ENCODE data around the gene CDX1. TPM values are rescaled to one million over a fixed set of nuclear protein-coding genes. Genes with fewer than 3 reads are reported as not detected.

Gene CDX1
- total RNA-seq, 1 experiment from 2014 or later, result 0.22 TPM

GRCh38 chr5:150123542-150123941 is 43.0 kb upstream of the CDX1 start:
- Histone ChIP-seq H3K18ac (ENCODE audit: insufficient read length, low read depth, low read length) (no peak overlapping the region), H3K4ac (ENCODE audit: low read depth, low read length) (no peak overlapping the region), H3T11ph (ENCODE audit: low read length) (no peak overlapping the region), H2BK15ac (ENCODE audit: low read depth, low read length) (no peak overlapping the region), H2BK120ac (ENCODE audit: low read depth, low read length, poor library complexity, severe bottlenecking) (no peak overlapping the region), H2AFZ (ENCODE audit: low read length) (no peak overlapping the region), H3K4me2 (ENCODE audit: insufficient read depth, insufficient read length, low read length) (no peak overlapping the region), H3K23ac (ENCODE audit: insufficient read length, low read depth, low read length) (no peak overlapping the region), H3K27me3 (ENCODE audit: insufficient read depth, low read length) (no peaks in the 10 kb centered on the region), H3K56ac (ENCODE audit: insufficient read length, low read depth, low read length) (no peak overlapping the region), H3K9me3 (ENCODE audit: control insufficient read depth, low read depth, low read length) (no peaks in the 10 kb centered on the region), H4K91ac (ENCODE audit: insufficient read length, low read depth, low read length) (no peak overlapping the region), H2BK20ac (ENCODE audit: low read depth, low read length, poor library complexity, severe bottlenecking) (no peak overlapping the region), H3K27ac (ENCODE audit: insufficient read length, low read depth, low read length) (no peak overlapping the region), H4K8ac (replicated peaks; ENCODE audit: insufficient read length, low read depth, low read length) (no peak overlapping the region), H4K5ac (ENCODE audit: insufficient read length, low read depth, low read length) (no peak overlapping the region), H3K79me2 (ENCODE audit: insufficient read depth, low read length) (no peaks in the 10 kb centered on the region), H2BK12ac (ENCODE audit: insufficient read length, low read depth, low read length) (no peak overlapping the region), H3K4me1 (ENCODE audit: insufficient read depth, low read length) (no peaks in the 10 kb centered on the region), H3K23me2 (ENCODE audit: insufficient read length, low read depth, low read length, poor library complexity, severe bottlenecking) (no peaks in the 10 kb centered on the region), H3K79me1 (ENCODE audit: insufficient read depth, low read depth, low read length, poor library complexity, severe bottlenecking) (no peaks in the 10 kb centered on the region), H2BK5ac (ENCODE audit: insufficient read length, low read length) (no peak overlapping the region), H2AK5ac (ENCODE audit: insufficient read length, low read length) (no peak overlapping the region), H3K14ac (ENCODE audit: insufficient read depth, low read length) (no peak overlapping the region), H3K9ac (ENCODE audit: extremely low read depth, insufficient read length, low read length) (no peak overlapping the region), H4K20me1 (ENCODE audit: control insufficient read depth, insufficient read depth, insufficient read length) (no peaks in the 10 kb centered on the region)
- WGBS (ENCODE audit: extremely low coverage, insufficient read length, low lambda C conversion rate), result no CpG with 5 or more reads among the region's 4 CpGs
- Mint-ChIP-seq H3K9me3 (no peaks in the 10 kb centered on the region), H3K4me1 (peaks cover 17 to 26% of the 10 kb centered on the region in 2 experiments), H3K36me3 (ENCODE audit: insufficient read depth in 1 of 3, low read depth in 3 of 3) (no peaks in the 10 kb centered on the region), H3K27me3 (ENCODE audit: low read depth) (peaks cover 16% of the 10 kb centered on the region), H3K27ac (no peak overlapping the region), H3K4me3 (no peak overlapping the region)
- no peak for TF ChIP-seq CTCF (conservative IDR thresholded peaks at IDR 0.05)
- DNase-seq, result no peak

Measured in H9 (cell line).